Activated T-helper 1 cell treated with anti-CD3 and anti-CD28 coated beads, Interleukin-2, amount 50 U/mL, for 16 hours (primary cell): ENCODE results near the gene NOD2.

Experiments used
- DNase-seq, 2 donors: peaks; one replicate each; pipeline ENCODE4 v3.0.0-alpha.2; 2020; ENCODE audit warnings: low read depth in 1 of 2, low spot score in 1 of 2

The NOD2 gene

DNA sequence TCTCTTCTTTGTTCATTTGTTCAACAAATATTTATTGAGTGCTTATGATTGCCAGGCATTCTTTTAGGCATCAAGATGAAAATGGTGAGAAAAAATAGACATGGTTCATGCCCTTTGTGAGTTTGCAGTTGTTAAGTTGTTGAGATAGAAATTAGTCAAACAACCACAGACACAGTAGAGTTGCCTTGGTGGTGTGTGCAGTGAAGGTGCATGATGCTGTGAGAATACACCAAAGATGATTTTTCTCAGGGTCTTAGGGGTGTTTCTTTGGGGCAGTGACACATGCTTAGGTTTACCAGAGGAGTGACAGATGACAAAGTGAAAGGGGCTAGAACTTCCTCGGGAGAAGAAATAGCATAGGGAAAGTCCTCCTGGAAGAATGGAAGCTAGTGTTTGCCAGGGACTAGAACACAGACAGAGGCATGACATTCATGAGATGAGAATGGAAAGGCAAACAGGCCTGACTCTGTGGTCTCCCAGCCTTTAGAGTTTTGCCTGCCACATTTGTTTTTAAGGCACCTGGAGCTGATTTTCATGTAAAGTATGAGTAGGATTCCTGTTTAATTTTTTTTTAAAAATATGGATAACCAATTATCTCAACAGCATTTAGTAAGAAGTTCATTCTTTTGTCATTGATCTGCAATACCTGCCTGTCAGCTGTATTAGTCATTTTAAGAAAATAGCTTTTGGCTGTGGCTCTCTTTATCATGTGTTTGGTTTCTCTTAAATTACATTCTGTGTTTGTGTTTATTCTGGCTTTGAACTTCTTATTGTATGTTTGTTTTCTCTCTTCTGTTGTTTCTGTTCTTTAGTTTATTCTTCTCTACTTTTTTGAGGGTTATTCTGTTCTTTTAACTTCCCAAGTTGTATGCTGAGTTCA is 85.1 kb downstream of the NOD2 start:
- no peak for DNase-seq

DNA sequence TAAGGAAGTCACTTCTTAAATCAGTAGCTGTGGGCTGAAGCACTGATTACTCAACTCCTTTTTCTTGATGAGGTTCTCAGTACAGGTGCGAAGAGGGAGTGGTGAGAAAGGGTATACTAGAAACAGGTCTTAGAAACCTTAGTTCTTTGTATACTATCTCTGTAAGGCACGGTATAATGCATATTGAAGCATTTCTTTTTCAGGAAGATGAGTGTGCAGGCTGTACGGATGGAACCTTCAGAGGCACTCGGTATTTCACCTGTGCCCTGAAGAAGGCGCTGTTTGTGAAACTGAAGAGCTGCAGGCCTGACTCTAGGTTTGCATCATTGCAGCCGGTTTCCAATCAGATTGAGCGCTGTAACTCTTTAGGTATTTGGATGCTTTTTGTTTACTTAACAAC is 87.6 kb downstream of the NOD2 start:
- no peak for DNase-seq

DNA sequence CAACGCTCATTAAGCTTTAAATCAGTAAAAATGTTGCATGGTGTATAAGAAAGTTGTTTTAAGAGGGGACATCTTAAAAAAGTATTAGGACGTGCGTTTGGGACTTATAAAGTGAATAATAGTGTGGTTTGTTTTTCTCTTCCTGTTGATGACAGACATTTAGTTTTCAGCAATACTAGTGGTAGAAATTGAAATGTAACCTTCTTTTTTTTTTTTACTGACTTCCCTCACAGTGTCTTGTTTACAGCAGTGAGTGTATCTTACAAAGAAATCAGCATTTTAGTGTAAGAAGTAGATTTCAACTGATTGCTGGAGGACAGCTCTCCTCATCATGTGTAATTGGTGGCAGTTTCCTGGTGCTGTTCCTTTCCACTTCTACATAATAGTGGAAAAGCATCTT is 88.1 kb downstream of the NOD2 start:
- no peak for DNase-seq
